Stimulated activated CD4-positive, alpha-beta T cell treated with anti-CD3 and anti-CD28 coated beads, TNF-alpha, amount 100 ng/mL, for 24 hours (primary cell): Measurements from ENCODE around the gene RGP1.

Experiments
- DNase-seq, 3 experiments: peaks; one replicate each; pipeline ENCODE4 v3.0.0-alpha.2; 2020; ENCODE audit warnings: low read depth in 3 of 3

The RGP1 gene

GRCh38 chr9:35748858-35749514, at the start of gene RGP1, which contains the start of gene GBA2:
TSS of gene RGP1 (plus strand) at chr9:35749287. CDS start at chr9:35749756, 469 bp downstream.
TSS of gene GBA2 (minus strand) at chr9:35749228. CDS start at chr9:35748704, 524 bp downstream.
- DNase-seq: peak in 1 of 3 experiments; percentile 69

- no peak for DNase-seq
Measured at GRCh38 chr9:35700031-35700430, 49.1 kb upstream of the RGP1 start.

DNA sequence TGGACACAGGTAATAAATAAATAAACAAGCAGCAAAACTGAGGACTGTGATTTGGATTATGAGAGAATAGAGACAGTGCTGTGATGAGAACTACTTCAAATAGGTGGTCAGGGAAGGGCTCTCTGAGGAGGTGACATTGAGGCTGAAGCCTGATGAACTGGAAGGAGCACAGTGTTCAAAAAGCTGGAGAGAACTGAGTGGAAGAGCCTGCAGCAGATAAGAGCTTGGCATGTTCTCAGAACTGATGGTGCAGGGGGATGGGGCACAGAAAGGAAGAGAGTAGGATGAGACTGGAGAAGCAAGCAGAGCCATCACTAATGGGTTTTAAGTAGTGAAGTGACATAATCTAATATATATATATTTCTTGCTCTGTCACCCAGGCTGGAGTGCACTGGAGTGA, 48.1 kb upstream of the RGP1 start:
- DNase-seq: no peak

- DNase-seq: no peak
Measured at GRCh38 chr9:35702696-35703095, 46.4 kb upstream of the RGP1 start.

GRCh38 chr9:35703906-35704672, 45.0 kb upstream of the RGP1 start:
- no peak for DNase-seq

- DNase-seq: no peak
Measured at GRCh38 chr9:35705372-35705771, 43.7 kb upstream of the RGP1 start.

- DNase-seq: no peak
Measured at GRCh38 chr9:35705836-35706430, 43.2 kb upstream of the RGP1 start.

GRCh38 chr9:35706951-35707350, 42.1 kb upstream of the RGP1 start:
- no peak for DNase-seq

DNA sequence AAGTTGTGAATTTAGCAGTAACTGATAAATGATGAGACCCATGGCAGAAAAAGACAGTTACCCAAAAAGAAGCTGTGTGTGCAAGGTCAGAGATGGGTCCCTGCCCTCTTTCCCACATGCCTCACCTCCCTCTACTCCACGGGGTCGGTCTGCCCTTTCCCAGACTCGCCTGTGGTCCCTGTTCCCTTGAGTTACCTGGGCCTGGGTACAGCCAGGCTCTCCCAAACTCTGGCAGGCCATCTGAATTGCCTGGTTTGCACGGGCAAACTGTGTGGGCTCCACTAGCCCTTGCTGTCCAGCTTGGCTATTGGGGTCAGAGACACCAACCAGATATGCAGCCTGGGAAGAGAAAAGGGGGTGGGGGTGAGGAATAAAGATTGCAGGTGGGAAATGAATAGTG, 40.9 kb upstream of the RGP1 start:
- no peak for DNase-seq

DNA sequence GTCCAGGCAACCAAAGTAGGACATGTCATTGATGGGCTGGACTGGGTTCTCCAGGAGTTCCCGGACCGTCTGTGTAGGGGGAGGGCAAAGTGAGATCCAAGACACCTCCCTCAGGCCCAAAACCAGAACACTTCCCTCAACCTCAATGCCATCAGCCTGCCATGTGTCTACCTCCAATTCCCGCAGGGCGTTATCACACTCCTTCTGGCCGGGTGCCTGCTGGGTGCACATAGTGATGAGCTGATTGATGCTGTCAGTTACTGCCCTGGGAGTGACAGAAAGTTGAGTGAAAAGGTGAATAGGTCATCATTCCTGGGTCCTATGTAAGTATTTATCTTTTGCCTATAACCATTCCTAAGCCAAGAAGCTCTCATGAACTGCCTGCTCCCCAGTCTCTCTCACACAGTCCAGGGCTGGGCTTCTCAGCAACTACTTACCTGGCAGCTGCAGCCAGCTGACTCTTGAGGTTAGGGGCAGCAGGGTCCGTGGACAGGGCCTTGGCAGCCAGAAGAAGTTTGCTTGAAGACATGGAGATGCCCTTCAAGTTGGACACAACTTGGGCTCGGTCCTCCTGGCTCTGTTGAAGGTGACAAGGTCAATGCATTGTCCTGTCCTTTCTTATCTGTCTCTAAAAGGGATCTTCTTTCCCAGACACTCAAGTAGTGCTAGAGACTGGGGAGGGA, 38.1 kb upstream of the RGP1 start:
- no peak for DNase-seq

GRCh38 chr9:35711501-35712428, 37.3 kb upstream of the RGP1 start:
- DNase-seq: no peak

DNA sequence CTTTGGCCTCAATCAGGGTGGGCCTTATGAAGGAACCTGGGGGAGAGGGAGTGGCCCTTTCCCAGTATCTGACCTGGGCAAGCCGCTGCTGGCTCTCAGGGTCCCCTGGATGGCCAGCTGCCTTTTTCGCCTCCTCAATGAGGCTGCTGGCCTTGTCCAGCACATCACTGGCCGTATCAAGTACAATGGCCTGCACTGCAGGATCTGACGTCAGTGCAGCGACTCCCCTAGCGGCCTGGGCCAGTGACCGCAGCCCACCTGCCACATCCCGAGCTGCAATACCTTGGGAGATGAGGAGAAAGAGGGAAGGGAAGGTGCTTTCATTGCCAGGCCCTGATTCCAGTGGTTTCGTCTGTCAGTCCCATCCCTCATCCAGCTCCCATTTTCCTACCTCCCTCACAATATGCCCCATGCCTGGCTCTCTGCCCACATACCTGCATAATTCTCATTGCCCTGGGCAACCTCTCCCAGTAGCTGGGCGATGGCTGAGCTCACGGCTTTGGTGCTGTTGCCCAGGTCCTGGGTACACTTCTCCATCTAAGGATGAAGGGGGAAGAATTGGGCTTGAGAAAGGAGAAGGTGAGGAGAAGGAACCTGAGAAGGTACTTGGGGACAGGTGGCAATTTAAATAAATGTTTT, 36.2 kb upstream of the RGP1 start:
- no peak for DNase-seq

- DNase-seq: no peak
Measured at GRCh38 chr9:35713578-35713977, 35.5 kb upstream of the RGP1 start.

- no peak for DNase-seq
Measured at GRCh38 chr9:35714123-35714522, 35.0 kb upstream of the RGP1 start.

GRCh38 chr9:35714579-35715252, 34.4 kb upstream of the RGP1 start:
- no peak for DNase-seq

GRCh38 chr9:35716230-35716629, 32.9 kb upstream of the RGP1 start:
- no peak for DNase-seq

DNA sequence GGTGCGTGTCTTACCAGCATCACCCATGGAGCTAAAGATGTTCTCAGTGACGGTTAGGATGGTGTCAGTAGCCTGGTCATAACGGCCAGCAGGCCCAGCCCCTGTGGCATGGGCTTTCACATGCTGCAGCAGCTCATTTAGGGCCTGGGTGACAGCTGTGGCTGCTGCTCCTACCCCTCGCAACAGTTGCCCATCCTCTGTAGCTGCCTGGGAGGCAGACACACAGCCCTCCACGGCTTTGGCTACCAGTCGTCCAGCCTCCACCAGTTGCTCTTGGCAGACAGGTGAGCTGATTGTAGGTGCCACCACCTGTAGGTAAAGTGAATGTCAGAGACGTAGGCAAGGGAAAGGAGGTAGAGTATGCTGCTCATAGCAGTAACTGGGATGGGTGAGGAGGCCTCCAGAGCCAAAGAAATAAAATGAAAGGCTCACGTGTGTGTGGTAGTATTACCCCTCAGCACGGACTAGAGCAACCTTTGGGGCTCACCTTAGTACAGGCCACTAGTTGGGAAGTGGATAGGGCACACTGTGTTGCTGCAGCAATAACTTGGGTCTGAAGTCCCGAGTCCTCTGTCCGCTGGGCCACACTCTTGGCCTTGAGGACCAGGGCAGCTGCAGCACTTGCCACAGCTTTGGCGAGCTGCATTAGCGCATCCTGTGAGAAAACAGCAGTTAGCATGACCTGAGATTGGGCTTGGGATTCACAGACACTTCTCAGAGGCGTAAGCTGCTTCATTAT, 31.8 kb upstream of the RGP1 start:
- DNase-seq: no peak

DNA sequence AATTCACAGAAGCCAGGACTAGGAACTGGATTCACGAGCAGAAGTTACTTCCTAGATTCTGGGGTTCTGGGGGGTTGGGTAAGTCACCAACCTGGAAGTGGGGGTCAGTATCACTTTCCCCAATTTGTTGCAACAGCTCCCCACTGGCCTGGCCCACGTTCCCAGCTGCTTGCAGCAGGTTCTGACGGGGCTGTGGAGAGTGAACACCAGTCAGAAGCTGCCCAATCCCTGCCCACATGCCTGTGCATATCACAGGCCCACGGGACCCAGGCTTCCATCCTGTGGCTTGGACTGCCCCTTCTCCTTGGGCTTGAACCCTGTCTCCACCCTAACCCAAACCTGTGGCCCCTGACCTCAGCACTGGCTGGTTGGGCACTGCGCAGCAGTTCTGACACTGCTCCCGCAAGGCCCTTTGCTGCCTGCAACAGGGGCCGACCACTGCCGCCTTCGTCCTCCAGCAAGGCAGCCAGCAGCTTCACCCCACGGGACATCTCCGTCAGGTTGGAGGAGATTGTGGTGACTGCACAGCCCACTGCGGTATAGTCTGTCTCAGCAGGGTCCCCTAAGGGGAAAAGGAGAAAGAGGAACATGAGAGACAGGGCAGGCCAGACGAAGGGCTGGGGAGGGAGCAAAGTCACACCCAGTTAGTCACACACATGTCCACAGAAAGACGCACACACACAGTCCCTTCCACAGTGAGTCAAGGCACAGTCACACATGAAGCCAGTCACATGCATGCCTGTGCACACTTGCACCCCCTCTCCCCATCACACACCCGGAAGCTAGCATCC, 30.2 kb upstream of the RGP1 start:
- no peak for DNase-seq

GRCh38 chr9:35719546-35719945, 29.5 kb upstream of the RGP1 start:
- DNase-seq: no peak
